Fibroblast of skin of scalp (primary cell): ENCODE data around the gene OTUD1.

Experiments used
- DNase-seq: peaks from one replicate; pipeline ENCODE4 v3.0.0-alpha.2; 2013

OTUD1 gene

GRCh38 chr10:23469596-23470237 is 30.8 kb downstream of the OTUD1 start:
- DNase-seq, result no peak

GRCh38 chr10:23472181-23472580 is 33.3 kb downstream of the OTUD1 start:
- DNase-seq, result no peak

- no peak for DNase-seq
These were observed 35.2 kb downstream of the OTUD1 start for GRCh38 chr10:23474081-23474480.

- DNase-seq, result no peak
These were observed 35.8 kb downstream of the OTUD1 start for GRCh38 chr10:23474626-23475025.

- no peak for DNase-seq
These were observed 39.7 kb downstream of the OTUD1 start for GRCh38 chr10:23478570-23478969.

GRCh38 chr10:23479798-23480473 is 41.1 kb downstream of the OTUD1 start:
- DNase-seq, result no peak

- DNase-seq, result no peak
These were observed 42.6 kb downstream of the OTUD1 start for GRCh38 chr10:23481363-23481961.

GRCh38 chr10:23490115-23490514 is 51.2 kb downstream of the OTUD1 start:
- DNase-seq, result no peak
